Mononuclear cell (primary cell): ENCODE measurements around the gene AIRE. TPM values are rescaled to one million over a fixed set of nuclear protein-coding genes. Genes with fewer than 3 reads are reported as not detected.
"Not testable (repeated sequence)": the region's sequence is repeated elsewhere in the genome, so short reads cannot be mapped to it uniquely, and the experiment has no call there.

Source experiments
- H3K27me3 ChIP-seq: 2 replicates; pipeline ENCODE4 v1.6.0; 2011; ENCODE audit warnings: low read length, control low read depth; ENCODE audit not compliant: insufficient read depth
- H3K4me1 ChIP-seq: 2 replicates; pipeline ENCODE4 v1.5.1; 2011; ENCODE audit warnings: mild to moderate bottlenecking, low read length, control low read depth; ENCODE audit not compliant: insufficient read depth
- H3K4me3 ChIP-seq: 2 replicates; pipeline ENCODE4 v1.5.1; 2011; ENCODE audit warnings: mild to moderate bottlenecking, low read length, moderate library complexity
- H3K9me3 ChIP-seq: 2 replicates; pipeline ENCODE4 v1.5.1; 2011; ENCODE audit warnings: low read depth, mild to moderate bottlenecking, control low read depth, low read length
- total RNA-seq: library from RNA; depleted of rRNA; stranded (reverse); fragments of >200 nt; gene quantifications from one replicate; pipeline ENCODE4 v1.2.3, GENCODE V29; 2012

AIRE gene
- total RNA-seq, result 0.10 TPM

DNA sequence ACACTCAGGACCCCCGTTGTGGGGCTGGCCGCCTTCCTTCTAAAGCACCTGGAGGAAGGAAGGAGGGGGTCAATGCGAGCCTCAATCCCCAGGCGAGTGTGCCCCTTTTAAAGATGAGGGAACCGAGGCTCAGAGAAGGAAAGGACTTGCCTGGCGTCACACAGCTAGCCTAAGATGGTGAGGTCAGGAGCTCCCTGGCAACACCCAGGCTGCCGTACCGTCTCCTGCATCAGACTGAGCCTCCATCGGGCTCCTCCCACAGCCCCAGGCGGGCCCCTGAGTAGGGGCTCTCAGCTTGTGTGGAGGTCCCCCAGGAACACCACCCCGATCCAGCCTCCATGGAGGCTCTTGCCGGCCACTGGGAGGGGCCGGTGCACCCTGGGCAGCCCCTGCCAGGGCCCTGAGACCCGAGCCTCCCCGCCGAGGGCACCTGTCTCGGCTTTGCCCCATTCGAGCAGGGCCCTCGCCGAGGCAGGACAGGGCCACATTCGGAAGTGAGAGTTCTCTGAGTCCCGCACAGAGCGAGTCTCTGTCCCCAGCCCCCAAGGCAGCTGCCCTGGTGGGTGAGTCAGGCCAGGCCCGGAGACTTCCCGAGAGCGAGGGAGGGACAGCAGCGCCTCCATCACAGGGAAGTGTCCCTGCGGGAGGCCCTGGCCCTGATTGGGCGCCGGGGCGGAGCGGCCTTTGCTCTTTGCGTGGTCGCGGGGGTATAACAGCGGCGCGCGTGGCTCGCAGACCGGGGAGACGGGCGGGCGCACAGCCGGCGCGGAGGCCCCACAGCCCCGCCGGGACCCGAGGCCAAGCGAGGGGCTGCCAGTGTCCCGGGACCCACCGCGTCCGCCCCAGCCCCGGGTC is at the start of gene AIRE:
Gene AIRE, plus strand, starts transcription at position 739 of the 855 bp plus-strand sequence. CDS start 131 bp downstream, outside the sequence.
- Histone ChIP-seq H3K9me3 (no peaks in the 10 kb centered on the region), H3K4me3 (no peak within 1 kb of the TSS), H3K4me1 (no peaks in the 10 kb centered on the region), H3K27me3 (no peaks in the 10 kb centered on the region)

DNA sequence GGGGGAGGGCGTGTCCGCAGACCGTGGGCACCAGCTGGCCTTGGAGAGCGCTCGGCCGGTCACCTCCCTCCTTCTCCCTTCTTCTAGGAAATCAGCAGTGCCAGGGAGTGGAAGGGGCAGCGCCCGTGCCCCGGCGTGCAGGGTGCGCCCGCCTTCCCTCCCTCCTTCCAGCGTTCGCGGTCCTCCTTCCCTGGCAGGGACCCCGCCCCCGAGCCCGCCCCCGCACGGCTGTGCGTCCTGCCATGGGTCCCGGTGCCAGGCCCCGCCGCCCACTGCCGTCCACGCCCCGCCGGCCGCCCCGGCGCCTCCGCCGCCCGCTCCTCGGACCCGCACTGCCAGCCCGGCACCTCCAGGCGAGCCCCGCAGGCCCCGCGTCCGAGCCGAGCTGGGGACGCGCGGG is 45.3 kb upstream of the AIRE start:
- not testable (repeated sequence) for H3K27me3 ChIP-seq, H3K9me3 ChIP-seq, H3K4me3 ChIP-seq, H3K4me1 ChIP-seq

DNA sequence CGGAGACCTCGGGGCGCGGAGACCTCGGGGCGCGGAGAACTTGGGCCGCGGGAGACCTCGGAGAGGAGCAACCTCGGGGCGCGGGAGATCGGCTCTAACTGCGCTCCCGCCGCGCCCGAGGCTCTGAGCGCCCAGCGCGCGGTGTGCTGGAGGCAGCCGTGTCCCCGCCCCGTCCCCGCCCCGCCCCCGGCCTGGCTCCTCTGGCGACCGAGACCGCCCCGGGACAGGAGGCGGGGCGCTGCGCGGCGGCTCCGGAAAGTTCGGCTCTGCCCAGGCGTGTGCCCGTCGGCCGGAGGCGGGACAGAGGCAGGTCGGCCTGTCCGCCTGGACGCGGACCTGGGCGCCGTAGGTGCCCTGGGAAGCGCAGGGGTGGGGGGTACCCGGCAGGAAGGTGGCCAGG is 44.8 kb upstream of the AIRE start, which contains the start of gene ICOSLG:
Gene ICOSLG, minus strand, starts transcription at position 102 of the 400 bp plus-strand sequence. CDS start 126 bp downstream, outside the sequence.
- not testable (repeated sequence) for H3K4me3 ChIP-seq

DNA sequence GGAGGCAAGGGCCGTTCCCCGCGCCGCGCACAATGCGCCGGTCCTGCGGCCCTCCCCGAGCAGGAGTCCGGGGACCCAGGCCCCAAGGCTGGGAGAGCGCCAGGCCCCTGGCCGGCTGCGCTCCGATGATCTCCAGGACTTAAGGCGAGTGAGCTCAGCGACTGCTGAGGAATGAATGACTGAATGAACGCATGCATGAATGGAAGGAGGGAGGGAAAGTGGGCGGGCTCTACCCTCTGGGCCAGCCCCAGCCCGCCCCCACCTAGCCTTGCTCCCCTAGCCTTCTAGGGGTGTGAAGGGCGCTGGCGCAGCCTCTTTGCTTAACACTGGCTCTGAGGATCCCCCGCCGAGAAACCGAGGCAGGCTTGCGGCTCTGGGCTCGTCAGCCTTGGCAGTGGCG is 44.4 kb upstream of the AIRE start:
- not testable (repeated sequence) for H3K27me3 ChIP-seq, H3K9me3 ChIP-seq, H3K4me1 ChIP-seq, H3K4me3 ChIP-seq

More for the DNA sequence above, 44.8 kb upstream of the AIRE start, which contains the start of gene ICOSLG:
- not testable (repeated sequence) for H3K9me3 ChIP-seq, H3K27me3 ChIP-seq, H3K4me1 ChIP-seq

DNA sequence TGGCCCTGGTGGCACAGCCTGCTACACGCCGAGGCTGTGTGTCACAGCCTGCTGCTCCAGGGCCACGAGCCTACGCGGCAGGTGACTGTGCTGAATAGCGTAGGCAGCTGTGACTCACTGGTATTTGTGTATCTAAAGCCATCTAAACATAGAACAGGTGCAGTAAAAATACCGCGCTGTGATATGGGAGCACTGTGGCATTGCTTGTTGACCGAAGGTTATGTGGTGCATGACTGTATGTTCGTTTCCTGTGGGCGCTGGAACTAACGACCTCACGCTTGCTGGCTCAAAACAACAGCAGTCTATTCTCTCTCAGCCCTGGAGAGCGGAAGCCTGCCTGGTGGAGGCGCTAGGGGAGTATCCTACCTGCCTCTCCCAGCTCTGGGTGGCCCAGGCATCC is 41.7 kb upstream of the AIRE start:
- not testable (repeated sequence) for H3K9me3 ChIP-seq, H3K4me3 ChIP-seq, H3K4me1 ChIP-seq, H3K27me3 ChIP-seq

DNA sequence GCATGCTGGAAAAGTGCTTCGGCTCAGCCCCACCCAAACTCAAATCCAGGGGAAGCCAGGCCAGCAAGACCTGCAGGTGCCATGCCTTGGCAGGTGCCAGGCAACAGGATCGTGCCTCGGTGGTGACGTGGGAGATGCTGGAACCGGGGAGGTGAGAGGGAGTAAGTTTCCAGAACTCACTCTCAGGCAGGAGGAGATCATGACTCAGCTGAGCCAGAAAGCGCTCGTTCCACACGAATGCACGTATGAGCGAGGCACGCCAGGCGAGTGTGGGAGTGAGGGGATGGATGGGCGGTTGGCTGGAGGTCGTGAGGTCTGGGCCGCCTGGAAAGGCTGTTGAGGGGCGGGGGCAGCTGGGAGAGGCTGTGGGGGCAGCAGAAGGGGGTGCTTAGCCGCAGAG is 37.8 kb upstream of the AIRE start:
- H3K4me1 ChIP-seq, H3K27me3 ChIP-seq, H3K4me3 ChIP-seq, H3K9me3 ChIP-seq: not testable (repeated sequence)

DNA sequence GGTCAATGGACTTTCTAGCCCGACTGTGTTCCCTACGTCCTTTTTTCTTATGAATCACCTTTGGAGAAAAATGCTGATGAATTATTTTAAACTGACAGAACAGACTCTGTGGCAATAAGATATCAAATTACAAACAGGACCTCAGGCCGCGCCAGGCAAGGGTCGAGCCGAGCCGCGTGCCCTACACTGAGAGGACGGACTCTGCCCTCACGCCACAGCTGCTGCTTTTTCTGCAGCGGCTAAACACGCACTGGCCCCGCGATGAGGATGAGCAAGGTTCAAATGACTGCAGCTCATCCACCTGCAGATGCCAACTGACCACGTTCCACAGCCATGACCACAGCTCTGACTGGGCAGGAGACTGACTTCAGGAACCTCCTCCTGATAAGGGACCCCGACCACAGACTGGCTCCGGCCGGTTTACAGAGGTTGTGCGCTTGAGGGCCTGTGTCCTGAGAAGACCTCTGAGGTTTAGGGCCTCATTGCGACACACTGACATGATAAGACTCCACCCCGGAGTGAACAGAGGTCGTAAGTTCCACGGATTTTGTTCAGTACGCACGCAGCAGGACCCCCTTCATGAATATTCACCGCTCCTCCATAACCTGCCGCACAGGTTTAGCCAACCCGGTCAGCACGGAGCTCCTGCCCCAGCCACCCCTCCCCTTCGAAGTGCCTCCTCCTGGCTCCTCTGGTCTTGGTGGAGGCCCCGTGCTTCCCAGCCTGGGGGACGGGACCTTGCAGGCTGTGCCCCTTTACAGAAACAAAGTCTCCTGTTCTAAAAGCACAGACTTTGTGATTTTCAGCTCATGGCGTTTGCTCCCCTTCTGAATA is 36.3 kb upstream of the AIRE start:
- H3K27me3 ChIP-seq, H3K9me3 ChIP-seq, H3K4me1 ChIP-seq, H3K4me3 ChIP-seq: not testable (repeated sequence)

DNA sequence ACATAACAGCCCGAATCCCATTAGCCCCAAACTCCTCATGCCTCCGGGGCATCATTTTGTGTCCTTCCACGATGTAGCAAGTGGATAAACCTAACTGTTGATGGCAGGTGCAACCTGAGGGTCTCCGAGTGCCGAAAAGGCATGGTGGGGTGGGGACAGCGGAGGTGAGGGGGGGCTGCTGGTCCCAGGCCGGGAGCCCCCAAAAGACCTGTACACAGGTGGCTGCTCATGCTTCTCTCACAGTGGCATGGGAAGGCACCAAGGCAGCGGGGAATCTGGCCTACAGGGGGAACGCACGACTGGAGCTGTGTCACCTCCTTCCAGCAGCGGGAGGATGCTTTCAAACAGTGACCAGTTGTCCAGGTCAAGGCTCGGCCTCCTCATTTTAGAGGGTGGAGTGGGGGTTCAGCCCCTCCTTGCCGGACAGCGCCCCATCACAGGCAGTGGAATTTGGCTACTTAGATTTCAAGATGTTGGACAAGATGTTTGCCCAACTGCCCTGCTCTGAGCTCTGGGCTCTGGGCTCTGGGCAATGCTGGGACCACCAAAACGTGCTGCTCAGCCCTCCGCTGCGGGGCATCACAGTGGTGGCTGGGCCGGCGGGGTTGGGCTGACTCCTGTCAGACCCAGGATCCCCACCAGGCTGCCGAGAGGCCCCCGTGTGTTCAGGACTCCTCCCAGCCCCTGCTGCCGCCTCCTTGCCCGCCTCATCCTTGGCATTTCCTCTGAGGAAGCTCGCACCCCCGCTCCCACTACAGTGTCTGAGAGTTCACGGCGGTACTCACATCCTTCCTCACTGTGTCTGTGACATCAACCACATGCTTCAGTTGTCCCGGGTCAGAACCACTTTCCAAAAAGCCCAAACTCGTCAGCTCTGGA is 31.6 kb upstream of the AIRE start:
- Histone ChIP-seq H3K9me3 (no peaks in the 10 kb centered on the region), H3K4me3 (no peak overlapping the region), H3K4me1 (no peaks in the 10 kb centered on the region), H3K27me3 (no peaks in the 10 kb centered on the region)

DNA sequence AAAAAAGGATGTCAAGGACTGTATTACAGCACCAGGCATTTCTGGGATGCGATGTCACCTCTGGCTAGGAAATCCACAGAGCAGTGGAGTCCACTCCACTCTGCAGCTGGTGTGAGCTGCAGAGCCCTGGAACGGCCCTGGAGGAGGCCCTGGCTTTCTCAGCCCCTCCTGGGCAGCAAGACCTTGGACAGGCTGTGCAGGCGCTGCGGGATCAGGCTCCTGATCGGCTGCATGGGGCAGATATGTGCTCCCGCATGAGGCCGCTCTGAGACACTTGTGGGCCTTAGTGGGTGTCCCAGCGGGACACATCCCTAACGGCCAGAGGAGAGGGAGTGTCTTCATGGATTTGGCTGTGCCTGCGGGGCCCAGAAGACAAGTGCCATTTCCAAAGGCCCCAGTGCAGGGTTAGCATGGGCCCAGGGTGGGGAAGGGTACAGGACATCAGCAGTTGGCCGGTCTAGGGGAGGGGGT is 30.1 kb upstream of the AIRE start:
- Histone ChIP-seq H3K4me1 (no peaks in the 10 kb centered on the region), H3K27me3 (no peaks in the 10 kb centered on the region)

DNA sequence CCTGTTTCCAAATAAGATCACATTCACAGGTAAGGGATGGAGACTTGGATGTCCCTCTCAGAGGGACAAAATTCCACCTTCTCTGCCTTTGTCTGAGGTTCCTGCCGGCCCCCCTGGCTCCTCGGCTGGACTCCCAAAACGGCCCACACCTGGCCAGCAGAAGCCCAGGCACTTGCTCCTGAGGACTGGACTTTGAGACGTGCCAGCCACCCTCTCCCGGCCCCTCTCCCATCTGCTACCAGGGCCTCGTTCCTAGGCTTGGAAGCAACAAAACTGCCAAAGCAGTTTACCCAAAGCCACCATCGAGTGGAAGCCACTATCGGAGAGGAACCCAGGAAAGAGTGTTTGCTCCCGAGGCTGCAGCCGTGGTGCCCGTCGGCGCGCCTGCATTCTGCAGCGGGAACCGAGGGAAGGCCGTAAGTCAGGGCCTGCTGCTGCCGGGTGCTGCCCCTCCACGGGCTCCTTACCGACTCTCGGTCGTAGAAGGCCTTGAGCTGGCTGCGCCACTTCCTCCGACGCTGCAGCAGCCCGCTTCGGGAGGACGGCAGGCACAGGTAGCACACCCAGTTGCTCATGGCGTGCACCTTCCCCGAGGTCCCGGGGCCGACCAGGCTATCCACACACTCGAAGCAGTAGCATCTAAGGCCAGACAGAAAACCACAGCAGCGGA is 27.5 kb upstream of the AIRE start:
- no peak overlapping the region for H3K4me3 ChIP-seq
- no peaks in the 10 kb centered on the region for H3K9me3 ChIP-seq
- H3K27me3 ChIP-seq, result no peaks in the 10 kb centered on the region
- no peaks in the 10 kb centered on the region for H3K4me1 ChIP-seq

More for the DNA sequence above, 30.1 kb upstream of the AIRE start:
- Histone ChIP-seq H3K9me3 (no peaks in the 10 kb centered on the region), H3K4me3 (no peak overlapping the region)

DNA sequence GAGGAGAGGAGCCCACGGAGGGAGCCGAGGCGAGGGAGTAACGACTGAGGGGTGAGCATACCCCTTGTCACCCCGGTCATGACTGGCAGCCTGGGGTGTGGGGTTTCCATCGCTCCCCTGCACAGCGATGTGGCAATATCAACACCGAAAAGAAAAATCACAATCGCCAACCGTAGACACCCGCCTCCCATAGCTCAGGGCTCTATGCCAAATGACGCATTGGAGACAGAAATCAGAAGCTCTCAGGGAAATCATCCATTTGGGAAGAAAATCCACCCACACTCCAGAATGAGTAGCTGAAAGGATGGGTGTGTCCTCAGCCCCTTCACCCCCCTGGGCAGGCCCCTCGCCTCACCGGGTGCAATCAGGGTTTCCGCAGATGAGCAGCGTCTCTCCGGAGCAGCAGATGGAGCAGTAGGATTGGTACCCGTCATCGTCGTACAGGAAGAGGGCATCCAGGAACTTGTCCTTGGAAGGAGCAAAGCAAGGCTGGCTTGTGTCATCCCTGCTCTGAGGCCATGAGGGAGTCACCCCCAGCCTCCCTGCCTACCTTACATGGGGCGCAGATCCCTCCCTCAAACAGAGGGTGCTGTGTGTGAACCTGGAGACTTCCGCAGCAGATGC is 26.5 kb upstream of the AIRE start:
- H3K4me3 ChIP-seq, result no peak overlapping the region
- no peaks in the 10 kb centered on the region for H3K4me1 ChIP-seq

DNA sequence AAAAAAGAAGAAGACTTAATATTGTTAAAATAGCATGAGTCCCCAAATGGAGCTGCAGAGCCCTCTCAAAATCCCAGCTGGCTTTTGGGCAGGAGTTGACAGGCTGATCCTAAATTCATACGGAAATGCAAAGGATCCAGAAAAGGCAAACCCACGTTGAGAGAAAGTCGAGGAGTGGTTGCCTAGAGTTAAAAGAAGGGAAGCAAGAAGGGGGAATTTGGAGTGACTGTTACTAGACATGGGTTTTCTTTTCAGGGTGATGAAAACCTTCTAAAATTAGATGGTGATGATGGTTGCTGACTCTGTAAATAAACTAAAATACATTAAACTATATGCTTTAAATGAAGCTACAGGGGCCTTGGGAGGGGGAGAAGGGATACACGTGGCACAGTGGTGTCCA is 25.6 kb upstream of the AIRE start:
- no peaks in the 10 kb centered on the region for H3K27me3 ChIP-seq
- H3K4me1 ChIP-seq, result no peaks in the 10 kb centered on the region
- no peaks in the 10 kb centered on the region for H3K9me3 ChIP-seq
- H3K4me3 ChIP-seq, result no peak overlapping the region

More for the DNA sequence above, 26.5 kb upstream of the AIRE start:
- Histone ChIP-seq H3K27me3 (no peaks in the 10 kb centered on the region), H3K9me3 (no peaks in the 10 kb centered on the region)

DNA sequence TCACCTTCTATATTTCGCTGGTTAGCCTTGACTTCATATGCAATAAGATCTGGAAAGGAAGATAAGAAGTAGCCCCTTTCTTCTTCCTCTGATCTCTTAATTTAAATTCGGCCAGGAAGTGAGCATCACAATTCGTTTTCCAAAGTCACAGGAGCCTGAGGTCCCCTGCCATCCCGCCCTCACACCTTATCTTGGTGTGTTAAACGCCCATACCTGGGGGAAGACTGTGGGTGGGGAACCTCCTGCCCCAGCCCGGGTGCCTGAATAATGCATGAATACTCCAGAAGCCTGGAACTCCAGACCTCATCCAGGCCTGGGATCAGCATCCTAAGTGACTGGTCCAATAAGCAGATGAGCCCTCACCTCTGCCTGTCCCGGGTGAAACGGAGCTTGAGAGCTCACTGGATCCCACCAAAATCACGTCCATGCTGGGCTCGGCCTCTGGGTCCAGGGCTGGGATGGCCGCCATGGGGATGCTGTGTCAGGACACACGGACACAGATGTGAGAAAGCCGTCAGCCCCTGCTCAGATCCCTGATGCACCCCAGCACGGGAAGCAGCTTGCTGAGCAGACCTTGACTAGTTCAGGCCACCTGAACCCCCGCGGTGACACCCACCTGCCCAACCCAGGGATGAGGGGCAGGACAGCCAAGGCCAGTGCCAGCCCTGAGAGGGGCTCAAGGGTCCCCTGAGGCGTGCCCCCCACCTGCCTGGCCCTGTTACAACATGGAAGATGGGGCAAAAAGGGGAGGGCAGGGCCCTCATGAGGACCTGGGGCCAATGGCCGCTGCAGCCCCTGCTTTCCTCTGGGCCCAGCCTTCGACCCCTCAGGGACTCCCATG is 24.7 kb upstream of the AIRE start:
- Histone ChIP-seq H3K4me1 (no peaks in the 10 kb centered on the region), H3K9me3 (no peaks in the 10 kb centered on the region), H3K27me3 (no peaks in the 10 kb centered on the region), H3K4me3 (no peak overlapping the region)
